T1000 (cell line): ENCODE results near the gene SLC29A4.
"Not testable (repeated sequence)": the region's sequence is repeated elsewhere in the genome, so short reads cannot be mapped to it uniquely, and the experiment has no call there.

Source experiments
- DNase-seq: peaks from one replicate; lab custom pipeline; 2025; ENCODE audit warnings: mixed read lengths; lab: John Stamatoyannopoulos, UW

Gene SLC29A4

GRCh38 chr7:5282543-5283316 is at the start of gene SLC29A4:
SLC29A4 (plus strand) TSS chr7:5282943; CDS start chr7:5287817, 4,874 bp downstream.
- no peak for DNase-seq

DNA sequence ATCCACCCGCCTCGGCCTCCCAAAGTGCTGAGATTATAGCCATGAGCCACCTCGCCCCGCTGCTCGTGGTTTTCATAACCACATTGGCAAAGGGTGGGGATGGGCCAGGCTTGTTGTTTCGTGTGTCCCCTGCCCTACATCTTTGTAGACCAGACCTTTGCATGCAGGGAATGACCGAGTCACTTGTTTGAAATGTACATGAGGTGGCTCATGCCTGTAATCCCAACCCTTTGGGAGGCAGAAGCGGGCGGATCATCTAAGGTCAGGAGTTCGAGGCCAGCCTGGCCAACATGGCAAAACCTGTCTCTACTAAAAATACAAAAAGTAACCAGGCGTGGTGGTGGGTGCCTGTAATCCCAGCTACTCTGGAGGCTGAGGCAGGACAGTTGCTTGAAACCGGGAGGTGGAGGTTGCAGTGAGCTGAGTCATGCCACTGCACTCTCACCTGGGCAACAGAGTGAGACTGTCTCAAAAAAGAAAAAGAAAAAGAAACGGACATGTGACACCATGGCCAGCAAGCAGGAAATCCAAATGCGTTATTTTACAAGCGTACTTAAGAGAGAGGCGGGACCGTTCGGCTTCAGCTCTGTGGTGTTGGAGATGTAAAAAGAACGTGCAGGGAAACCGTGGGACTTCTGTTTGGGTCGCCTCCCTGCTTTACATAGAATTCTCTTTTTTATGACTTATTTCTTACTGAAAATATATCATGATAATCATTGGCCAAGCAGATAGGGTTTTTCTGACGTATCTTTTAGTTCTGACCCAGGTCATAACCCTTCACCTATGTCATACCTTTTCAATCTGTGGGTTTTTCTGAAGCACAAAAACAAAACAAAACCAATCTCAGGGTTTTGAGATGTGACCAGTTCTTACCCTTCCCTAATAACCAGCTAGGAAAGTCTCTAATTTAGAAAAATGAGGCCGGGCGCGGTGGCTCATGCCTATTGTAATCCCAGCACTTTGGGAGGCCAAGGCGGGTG is 47.6 kb upstream of the SLC29A4 start:
- DNase-seq: no peak

DNA sequence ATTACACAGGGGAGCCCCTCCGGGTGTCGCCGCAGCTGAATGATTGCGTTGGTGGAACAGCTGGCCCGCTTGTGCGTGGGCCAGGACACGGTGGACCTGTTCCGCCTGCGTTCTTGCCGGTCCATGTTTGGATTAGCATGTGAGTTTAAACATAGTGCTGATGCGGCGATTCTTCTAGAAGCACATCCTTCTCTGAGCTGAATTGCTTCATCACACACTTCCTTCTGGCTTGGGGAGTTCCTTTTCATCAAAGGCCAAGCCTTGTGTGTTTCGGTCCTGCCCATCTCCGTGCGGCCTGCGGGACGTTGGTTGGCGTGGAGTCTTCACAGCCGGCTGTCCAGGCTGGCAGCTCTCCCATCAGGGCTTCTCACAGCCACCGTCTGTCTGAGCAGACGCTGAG is 45.5 kb upstream of the SLC29A4 start:
- DNase-seq: no peak

DNA sequence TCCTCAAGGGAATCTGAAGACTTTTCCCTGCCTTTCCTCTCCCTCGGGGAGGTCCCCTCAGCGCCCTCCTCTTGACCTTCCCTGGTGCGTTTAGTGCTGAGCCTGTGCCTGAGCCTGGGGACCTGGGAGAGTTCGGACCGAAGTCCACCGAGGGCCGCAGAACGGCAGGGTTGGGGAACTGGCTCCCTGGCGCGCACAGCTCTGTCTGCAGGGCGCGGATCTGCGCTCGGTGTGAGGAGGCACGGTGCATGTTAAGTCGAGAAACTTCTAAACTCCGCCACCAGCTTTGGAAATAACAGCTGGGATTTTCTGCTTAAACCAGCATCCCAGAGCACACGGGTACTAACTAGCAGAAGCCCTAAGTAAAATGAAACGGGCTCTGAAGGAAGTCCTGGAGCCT is 44.2 kb upstream of the SLC29A4 start:
- no peak for DNase-seq

DNA sequence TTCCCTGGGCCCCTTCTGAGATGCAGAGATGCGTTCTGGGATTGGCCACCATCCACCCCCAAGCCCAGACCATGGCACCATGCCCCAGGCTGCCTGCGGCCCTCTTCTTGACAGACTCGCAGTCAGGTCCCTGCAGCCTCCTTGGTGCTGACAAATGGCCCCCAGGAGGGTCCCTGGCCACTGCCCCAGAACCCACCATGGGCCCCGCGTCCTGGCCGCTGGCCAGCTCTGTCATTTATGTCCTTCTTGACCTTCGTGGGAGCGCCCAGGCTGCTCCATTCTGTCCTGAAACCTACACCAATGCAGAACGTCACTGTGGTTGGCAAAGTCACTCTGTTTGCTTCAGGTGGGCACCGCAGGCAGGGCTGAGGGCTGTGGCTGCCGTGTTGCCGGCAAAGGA is 39.5 kb upstream of the SLC29A4 start:
- DNase-seq: no peak

DNA sequence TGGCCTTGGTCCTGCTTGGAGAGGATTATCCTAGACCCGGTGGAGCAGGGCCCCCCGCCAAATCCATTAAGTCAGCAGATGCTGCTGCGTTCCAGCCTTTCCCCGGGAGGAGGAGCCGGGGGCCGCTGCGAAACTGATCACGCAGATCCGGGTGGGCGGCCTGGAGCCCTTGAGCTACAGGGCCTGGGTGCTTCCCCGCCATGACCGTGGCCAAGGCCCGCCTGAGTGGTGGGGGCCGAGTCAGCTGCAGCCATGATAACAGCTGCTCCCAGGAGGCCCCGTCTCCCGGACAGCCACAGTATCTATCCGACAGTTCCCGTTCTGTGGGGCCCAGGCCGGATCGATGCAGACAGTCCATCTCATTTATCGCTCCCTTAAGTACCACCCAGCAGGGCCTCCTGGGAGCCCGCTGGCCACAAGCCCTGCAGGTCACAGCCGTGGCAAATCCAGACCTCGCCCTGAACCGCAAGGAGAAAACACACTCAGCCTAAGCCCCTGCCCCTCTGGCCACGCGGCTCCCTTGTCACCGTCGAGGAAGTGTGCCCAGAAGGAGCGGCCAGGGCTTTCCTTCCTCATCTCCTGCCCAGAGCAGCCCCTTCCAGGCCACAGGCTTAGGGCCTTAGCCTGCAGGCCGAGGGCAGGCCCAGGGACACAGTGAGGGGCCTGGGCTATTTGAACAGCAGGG is 34.4 kb upstream of the SLC29A4 start:
- DNase-seq: no peak

DNA sequence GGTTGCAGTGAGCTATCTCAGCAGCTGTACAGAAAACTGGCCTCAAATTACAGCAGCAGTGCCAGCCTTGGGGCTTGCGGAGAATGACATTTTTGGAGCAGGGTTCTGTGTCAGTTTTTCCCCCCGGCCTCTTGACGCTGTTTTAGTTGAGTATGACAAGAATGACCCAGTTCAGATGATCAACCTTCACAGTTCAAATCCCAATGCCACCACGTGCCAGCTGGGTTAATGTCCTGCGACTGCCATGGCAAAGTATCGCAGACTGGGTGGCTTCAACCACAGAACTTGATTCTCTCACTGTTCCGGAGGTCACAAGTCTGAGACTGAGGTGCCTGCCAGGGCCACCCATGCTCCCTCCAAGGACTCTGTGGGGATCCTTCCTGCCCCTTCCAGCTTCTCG is 32.0 kb upstream of the SLC29A4 start:
- DNase-seq: not testable (repeated sequence)

- not testable (repeated sequence) for DNase-seq
Measured at GRCh38 chr7:5253529-5253928, 29.2 kb upstream of the SLC29A4 start.

DNA sequence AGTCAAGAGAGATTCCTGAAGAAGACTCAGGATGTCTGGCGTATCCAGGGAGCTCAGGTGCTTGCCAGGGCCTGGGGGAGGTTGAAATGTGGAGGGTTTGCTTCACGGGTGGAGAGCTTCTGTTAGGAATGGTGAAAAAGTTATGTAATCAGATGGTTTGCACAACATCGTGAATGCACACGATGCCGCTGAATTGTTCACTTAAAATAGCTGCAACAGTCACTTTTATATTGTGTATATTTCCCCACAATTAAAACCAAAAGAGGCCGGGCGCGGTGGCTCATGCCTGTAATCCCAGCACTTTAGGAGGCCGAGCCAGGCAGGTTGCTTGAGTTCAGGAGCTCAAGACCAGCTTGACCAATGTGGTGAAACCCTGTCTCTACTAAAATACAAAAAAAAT is 28.4 kb upstream of the SLC29A4 start:
- not testable (repeated sequence) for DNase-seq

DNA sequence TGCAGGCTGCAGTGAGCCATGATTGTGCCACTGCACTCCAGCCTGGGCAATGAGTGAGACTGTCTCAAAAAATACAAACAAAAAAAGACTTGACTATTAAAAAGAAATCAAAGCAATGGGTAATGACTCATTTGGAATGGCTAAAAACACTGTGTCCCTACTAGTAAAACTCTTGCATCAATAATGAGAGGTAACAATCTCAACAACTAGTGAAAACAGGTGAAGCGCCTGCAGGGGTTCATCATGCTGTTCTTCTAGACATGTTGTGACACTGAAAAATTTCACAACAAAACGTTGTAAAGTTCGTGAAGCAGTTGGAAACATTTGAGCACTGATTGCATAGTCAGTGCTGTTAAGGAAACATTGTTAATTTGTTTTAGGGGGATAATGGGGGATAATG is 26.9 kb upstream of the SLC29A4 start:
- DNase-seq: no peak

DNA sequence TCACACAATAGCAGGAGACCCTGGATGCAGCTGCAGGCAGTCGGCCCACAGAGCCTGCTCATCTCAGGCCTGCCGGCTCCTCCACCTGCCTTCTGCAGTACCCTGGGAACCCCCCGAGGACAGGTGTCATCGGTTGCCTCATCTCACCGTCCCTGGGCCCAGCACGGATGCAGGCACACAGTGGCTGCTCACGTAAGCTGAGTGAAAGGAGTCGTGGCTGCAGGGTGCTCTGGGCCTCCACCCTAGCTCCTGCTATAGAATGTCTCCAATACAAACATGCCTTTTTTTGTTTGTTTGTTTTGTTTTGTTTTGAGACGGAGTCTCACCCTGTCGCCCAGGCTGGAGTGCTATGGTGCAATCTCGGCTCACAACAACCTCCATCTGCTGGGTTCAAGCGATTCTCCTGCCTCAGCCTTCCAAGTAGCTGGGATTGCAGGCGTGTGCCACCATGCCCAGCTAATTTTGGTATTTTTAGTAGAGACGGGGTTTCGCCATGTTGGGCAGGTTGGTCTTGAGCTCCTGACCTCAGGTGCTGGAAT is 22.1 kb upstream of the SLC29A4 start:
- DNase-seq: not testable (repeated sequence)

- not testable (repeated sequence) for DNase-seq
Measured at GRCh38 chr7:5263066-5263465, 19.7 kb upstream of the SLC29A4 start.

- DNase-seq: no peak
Measured at GRCh38 chr7:5265320-5266190, 17.2 kb upstream of the SLC29A4 start.

DNA sequence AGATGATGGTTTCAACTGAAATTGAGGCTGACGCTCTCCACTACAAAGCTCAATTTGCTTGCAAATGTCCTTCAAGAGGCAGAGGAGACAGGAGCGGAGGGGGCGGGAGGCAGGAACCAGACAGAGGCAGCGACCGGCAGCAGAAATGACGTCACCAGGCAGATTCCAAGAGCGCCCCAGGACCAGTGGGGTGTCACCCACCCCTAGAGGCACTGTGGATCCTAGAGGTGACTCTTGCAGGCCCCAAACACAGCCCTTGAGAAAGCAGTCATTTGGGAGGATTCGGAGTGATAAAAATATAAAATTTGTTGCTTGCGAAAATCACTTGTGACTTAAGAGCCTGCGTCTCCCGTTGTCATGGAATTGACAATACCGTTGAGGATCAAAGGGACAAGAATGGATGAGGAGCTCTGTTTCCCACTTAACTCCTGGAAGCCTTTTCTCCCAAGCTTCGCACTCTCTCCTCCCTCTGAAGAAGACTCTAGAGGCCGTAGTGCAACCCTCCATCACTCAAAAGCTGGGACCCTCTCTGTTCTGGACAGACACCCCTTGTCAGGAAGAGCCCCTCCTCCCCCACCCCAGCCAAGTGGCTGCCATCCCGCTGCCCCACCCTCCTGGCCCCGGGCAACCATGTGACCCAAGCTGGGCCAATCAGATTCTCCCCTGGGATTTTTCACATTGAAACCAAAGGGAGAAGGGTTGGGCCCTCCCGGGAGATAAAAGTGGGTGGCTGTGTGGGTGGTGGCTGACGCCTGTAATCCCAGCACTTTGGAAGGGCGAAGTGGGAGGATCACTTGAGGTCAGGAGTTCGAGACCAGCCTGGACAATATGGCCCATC is 16.3 kb upstream of the SLC29A4 start:
- DNase-seq: no peak

- DNase-seq: not testable (repeated sequence)
Measured at GRCh38 chr7:5267829-5268228, 14.9 kb upstream of the SLC29A4 start.

DNA sequence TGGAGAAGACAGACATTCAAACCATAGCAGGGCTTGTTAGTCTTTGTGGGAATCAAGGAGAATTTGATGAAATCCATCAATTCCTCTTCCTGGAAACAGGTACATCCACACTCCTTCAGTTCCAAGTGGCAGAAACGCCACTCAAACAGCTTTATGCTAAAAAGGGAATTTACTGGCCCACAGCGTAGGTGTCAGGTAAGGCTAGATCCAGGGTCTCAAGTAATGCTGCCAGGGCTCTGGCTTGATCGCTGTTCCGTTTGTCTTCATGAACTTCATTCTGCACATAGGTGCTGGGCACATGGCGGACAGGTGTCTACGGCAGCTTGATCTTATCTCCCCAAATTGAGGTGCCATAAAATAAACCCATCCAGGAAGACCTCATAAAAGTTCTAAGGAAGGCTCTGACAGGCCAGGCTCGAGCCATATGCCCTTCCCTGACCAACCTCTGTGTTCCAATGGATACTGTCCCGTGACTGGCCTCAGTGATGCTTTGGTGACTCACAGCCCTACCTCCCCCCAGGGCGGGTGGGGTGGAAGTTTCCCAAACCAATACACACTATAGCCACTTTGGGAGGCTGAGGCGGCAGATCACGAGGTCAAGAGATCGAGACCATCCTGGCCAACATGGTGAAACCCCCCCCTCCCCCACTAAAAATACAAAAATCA is 12.6 kb upstream of the SLC29A4 start:
- not testable (repeated sequence) for DNase-seq

DNA sequence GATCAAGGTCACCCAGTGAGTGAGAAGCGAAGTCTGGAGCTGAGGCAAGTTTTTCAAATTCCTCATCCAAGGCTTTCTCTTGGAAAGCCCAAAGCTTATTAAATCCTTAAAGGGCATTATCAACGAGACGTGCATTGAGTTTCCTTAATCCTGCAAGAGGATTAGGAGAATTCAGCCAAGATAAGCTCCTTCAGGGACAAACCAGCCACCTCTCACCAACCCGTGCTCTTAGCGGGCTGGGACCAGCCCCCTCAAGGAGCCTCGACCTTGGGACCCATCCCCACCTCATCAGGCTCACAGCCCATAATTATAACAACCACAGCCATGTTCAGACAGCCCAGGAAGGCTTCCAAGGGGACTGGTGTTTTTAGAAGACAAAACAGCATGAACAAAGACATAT is 12.0 kb upstream of the SLC29A4 start:
- DNase-seq: no peak

- DNase-seq: not testable (repeated sequence)
Measured at GRCh38 chr7:5273831-5274405, 8.8 kb upstream of the SLC29A4 start.

DNA sequence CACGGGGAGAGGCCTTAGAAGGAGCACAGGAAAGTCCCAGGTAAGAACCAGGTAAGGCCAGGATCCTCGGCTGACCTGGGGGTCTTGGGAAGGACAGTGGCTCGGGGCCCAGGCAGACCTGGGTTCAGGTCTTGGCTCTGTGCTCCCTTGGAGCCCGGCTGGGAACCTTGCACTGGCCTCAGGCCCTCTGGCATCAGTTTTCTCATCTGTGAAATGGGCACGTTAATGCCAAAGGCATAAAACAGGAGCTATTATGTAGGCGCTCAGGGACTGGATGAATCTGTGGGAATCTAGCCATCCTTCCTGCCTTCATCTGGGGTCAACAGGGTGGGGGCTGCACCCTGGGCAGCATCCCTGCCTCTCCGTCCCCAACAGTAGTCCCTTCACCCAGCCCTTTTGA is 8.3 kb upstream of the SLC29A4 start:
- DNase-seq: no peak
